Inflammatory macrophage treated with lipopolysaccharide for 1 hour (primary cell): ENCODE results near the gene SLC52A3.
"Not testable (repeated sequence)": the region's sequence is repeated elsewhere in the genome, so short reads cannot be mapped to it uniquely, and the experiment has no call there.

Experiments used
- DNase-seq, 2 donors: peaks; one replicate each; pipeline ENCODE4 v3.0.0-alpha.2; 2020 to 2022

SLC52A3 gene

DNA sequence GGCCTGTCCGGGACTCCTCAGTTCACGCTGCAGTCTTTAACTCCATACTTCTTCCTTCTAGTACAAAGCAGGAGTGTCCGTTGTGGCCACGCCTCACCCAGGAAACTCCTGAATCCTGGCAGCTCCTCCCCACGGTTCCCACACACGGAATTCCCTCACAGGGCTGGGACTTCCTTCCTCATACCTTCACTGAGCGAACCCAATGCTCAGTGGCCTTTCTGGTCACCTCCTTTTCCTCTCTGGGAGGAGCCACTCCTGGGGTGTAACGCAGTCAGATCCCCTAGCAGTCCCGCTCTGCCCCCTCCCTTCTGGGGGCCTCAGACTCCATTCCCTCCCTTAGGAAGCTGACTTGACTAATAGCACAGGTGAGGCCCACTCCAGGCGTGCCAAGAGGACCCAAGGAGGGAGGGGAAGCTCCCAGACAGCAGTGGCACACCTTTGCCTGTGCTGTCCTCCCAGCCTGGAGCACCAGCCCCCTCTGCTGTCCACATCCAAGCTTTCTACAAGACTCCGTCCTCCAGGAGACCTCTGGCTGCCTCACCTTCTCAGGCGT is at the start of gene SLC52A3:
TSS of gene SLC52A3 (minus strand) at position 75 of the 553 bp plus-strand sequence. CDS start 2,726 bp downstream, outside the sequence.
- peak; percentile 54 to 58 for DNase-seq

DNA sequence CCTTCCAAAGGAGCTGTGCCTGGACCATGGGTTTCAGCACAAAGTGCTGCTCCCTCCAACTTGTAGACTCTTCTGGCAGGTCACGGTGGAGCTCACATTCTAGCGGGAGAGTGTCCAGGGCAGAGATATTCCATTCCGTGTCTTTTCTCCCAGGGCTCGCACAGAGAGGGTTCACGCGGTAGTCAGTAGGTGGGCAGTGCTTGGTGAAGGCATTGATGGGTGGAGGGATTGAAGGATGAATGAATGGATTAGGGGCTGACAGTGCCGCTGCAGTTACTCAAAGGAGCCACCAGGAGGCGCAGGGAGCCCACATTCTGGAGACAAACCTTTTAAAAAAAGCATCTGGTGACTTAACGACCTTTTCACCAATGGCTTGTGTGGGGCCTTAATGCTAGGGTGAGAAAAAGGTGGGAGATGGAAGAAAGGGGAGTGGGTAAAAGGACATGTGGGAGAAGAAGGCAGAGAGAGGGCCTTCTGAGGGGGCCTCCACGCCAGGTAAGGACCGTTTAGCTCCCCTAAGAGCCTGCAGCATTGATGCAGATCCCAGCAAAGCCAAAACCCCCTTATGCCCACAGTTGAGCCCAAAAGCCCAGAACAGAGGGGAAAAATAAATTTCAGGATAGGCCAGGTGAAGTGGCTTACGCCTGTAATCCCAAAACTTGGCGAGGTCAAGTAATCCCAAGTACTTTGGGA is 47.8 kb upstream of the SLC52A3 start:
- DNase-seq: peak; percentile 27 to 82

DNA sequence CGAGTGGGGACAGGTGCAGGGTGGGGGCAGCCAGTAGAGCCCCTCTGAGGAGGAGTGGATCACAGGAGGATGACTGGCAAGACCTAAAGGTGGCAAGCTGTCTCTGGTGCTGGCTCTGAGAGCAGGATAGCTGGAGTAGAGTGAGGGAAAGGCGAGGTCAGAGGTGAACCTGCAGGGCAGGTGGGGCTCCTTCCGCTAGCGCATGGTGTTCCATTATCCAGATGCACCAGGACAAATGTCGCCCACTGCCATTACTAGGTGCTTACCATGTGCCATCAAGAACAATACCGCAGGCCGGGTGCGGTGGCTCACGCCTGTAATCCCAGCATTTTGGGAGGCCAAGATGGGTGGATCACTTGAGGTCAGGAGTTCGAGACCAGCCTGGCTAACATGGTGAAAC is 46.9 kb upstream of the SLC52A3 start:
- DNase-seq: no peak

DNA sequence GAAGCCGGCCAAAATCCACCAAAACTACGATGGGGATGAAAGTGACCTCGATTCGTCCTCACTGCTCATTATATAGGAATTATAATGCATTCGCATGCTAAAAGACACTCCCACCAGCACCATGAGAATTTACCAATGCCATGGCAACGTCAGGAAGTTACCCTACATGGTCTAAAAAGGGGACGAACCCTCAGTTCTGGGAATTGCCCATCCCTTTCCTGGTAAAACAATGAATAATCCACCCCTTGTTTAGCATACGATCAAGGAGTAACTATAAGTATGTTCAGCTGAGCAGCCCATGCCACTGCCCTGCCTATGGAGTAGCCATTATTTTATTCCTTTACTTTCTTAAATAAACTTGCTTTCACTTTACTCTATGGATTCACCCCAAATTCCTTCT is 45.1 kb upstream of the SLC52A3 start:
- no peak for DNase-seq

DNA sequence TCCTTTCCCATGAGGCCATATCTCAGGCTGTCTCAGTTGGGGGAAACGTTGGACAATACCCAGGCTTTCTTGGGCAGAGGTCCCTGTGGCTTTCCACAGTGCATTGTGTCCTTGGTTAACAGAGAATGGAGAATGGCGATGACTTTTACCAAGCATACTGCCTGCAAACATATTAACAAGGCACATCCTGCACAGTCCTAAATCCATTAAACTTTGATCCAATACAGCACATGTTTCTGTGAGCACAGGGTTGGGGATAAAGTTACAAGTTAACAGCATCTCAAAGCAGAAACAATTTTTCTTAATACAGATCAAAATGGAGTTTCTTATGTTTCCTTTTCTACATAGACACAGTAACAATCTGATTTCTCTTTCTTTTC is 44.1 kb upstream of the SLC52A3 start:
- not testable (repeated sequence) for DNase-seq

DNA sequence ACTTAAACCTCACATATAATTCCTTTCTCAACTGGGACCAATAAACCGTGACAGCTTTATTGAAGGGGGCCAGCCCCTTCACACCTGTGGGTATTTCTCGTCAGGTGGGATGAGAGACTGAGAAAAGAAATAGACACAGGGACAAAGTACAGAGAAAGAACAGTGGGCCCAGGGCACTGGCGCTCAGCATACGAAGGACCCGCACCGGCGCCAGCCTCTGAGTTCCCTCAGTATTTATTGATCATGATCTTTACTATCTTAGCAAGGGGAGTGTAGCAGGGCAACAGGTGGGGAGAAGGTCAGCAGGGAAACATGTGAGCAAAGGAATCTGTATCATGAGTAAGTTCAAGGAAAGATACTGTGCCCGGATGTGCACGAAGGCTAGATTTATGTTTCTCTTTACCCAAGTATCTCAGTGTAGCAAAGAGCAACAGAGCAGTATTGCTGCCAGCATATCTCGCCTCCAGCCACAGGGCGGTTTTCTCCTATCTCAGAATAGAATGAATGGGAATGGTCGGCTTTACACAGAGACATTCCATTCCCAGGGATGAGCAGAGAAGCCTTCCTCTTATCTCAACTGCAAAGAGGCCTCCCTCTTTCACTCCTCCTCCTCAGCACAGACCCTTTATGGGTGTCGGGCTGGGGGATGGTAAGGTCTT is 43.6 kb upstream of the SLC52A3 start:
- not testable (repeated sequence) for DNase-seq

DNA sequence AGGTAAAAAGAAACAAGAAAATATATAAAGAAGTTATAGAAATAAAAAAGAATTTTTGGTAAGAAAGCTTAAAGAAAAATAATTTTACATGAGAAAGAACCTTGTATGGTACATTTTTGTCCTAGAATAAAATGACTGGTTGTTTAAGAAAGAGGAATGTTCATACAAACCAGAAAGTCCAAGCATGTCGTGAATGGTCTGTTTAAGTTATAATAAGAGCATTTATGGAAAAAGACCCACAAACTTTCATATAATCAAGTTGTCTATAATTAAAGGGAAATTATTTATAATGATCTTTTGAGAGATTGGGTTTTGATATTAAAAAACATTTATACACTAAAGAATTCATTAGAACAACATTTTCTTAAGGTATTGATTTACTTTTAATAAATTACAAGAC is 37.4 kb upstream of the SLC52A3 start:
- DNase-seq: no peak

DNA sequence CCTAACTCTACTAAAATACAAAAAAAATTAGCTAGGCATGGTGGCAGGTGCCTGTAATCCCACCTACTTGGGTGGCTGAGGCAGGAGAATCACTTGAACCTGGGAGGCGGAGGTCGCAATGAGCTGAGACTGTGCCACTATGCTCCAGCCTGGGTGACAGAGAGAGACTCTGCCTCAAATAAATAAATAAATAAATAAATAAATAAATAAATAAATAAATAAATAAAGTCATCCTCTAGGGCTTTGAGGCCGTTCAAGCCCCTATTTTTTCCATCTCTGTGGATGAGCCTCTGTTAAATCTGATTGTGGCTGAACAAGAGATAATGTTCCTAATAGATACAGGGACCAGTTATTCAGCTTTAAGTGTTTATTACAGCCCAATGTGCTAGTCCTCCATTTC is 33.4 kb upstream of the SLC52A3 start:
- no peak for DNase-seq

DNA sequence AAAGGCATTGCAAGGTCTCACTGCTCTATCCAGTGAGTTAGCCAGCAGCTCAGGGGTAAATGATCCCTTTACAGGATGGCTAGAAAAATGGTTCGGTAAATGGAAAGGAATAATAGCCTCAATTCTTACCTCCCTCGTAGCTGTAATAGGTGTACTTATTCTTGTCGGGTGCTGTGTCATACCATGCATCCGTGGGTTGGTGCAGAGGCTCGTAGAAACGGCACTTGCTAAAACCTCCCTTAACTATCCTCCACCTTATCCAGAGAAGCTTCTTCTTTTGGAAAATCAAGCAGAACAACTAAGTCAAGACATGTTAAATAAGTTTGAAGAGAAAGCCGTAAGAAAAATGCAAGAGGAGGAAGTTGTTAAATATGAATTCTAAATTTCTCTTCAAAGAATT is 31.7 kb upstream of the SLC52A3 start:
- DNase-seq: not testable (repeated sequence)

DNA sequence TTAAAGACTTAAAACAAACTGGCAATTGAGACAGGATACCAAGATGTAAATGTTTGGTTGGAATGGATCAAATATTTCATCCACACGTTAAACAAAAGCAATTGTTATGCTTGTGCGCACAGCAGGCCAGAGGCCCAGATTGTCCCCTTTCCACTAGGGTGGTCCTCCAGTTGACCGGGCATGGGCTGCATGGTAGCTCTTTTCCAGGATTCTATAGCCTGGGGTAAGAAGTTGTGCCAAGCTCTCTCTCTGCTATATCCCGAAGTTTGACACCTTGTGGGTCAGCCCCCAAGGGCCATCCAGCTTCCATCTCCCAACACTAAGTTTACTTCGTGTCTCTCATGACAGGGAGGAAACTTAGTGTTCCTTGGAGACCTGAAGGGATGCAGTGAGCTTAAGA is 30.4 kb upstream of the SLC52A3 start:
- not testable (repeated sequence) for DNase-seq

DNA sequence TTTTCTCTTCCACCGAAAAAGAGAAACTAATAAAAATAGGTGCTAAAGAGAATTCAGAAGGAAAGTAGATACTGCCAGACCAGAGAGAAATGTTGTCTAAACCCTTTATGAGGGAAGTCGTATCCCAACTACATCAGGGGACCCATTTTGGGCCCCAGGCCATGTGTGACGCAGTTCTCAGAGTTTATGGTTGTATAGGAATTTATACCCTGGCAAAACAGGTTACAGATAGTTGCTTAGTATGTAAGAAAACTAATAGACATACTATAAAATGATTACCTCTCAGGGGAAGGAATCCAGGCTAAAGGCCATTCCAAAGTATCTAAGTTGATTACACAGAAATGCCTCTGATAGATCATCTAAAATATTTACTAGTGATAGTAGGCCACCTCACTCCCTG is 28.6 kb upstream of the SLC52A3 start:
- no peak for DNase-seq

DNA sequence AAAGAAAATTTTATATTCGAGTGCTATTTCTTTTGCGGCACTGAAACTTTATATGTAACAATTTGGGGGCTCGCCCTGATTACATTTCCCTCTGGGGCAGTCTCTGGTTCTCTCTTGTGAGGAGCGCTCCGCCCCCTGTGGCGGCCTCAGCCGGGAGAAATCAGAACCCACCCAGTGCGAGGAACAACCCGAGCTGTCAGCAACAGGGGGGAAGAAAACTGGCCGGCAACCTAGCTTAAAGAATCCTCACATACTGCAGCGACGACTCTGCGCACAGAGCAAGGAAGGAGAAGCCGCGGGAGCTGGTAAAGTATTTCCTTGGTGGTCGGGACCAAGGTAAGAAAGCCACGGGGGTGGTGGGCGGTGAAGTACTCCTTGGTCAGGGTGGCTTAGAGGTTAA is 23.9 kb upstream of the SLC52A3 start:
- DNase-seq: no peak

DNA sequence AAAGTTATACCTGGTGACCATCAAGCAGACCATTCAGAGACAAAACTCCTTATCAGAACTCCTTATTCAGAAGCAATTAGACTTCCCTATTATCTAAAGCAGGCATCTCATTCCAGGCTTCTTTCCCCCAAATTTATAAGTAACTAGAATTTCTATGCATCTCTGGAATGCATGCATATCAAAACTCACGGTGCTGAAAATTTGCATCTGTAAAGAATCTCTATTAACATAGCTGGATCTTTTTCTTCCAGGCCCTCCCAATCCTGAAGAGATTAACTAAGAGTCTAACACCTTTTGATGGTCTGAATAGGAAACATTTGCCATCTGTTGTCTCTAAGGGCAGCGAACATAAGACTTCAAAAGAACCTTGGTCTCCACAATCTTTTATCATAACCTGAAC is 22.8 kb upstream of the SLC52A3 start:
- DNase-seq: no peak

DNA sequence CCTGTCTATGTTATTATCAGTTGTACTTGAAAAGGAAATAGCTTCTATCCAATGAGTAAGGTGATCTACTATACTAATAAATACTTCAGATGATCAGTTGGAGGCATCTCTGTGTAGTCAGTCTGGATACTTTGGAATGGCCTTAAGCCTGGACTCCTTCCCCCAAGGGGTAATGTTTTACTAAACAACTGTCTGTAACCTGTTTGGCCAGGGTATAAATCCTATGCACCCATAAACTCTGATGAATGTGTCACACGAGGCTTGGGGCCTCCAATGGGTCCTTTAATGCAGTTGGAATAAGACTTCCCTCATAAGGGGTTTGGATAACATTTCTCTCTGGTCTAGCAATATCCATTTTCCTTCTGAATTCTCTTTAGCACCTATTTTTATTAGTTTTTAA is 19.5 kb upstream of the SLC52A3 start:
- DNase-seq: no peak

DNA sequence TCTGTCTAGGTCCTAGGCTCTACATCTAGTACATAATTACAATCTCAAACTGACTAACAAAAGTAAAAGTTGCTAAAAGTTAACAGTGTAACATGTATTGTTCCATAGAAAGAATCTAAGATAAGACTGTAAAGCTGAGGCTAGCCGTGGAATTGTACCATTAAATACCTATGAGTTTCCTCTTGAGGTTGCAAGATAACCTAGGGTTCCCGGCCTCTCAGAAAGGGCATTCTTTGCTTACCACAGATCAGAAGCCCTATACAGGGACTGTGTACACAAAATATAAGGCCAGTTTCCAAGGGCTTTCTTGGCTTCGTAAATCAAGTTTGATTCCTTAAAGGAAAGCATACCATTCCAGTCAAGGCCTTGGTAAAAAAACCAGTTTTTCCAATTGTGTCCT is 11.5 kb upstream of the SLC52A3 start:
- no peak for DNase-seq

DNA sequence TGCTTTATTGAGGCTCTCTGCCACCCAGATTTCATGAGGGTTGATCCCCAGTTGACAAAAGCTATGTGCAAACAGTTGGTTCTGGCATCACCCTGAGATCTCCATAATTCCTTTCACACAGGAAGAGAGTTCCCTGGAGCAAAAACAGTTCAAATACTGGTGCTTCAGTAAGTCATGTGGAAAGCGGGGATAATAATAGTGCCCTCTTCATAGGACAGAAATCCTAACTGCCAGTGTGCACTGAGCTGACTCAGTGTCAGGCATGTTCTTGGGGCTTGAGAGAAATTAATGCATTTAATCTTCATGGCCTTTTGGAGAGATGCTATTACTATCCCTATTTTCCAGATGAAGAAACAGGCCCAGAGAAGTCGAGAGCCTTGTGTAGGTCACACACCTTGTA is 7.9 kb upstream of the SLC52A3 start:
- no peak for DNase-seq

DNA sequence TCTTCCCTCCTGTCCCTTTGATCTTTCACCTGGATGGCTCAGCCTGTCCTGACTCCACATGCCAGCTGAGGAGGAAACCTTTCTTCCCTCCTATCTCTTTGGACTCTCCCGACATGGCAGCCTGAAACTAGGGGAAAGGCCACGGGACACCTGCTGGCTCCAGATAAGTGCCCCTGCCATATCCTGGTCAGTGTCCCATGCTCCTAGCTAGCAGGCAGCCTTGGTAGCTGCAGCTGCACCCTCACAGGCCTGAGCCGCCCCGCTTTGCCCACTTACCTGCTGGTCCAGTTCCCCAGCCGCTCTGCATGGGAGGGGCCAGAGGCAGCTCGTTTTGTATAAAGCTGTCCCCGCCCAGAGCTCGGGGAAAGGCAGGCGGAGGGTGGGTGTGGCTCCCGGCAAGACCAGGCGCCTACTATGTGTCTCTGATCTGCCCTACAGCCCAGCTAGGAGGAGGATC is 7.4 kb upstream of the SLC52A3 start:
- no peak for DNase-seq

DNA sequence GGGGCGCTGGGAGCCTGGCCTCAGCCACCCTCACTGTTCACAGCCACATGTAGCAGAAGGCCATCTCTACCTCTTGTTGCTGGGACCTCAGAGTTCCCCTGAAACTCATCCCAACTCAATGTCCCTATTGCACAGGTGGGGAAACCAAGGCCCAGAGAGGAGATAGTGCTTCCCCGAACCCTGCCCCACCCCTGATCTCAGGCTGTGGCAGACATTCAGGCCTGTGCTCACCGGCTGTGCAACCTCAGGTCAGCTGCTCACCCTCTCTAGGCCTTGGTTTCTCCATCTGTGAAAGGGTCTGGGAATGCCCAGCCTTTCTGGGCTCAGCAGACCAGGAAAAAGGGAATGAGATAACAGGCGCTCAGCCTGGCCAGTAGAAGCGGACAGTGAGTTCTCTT is 6.4 kb upstream of the SLC52A3 start:
- DNase-seq: no peak

DNA sequence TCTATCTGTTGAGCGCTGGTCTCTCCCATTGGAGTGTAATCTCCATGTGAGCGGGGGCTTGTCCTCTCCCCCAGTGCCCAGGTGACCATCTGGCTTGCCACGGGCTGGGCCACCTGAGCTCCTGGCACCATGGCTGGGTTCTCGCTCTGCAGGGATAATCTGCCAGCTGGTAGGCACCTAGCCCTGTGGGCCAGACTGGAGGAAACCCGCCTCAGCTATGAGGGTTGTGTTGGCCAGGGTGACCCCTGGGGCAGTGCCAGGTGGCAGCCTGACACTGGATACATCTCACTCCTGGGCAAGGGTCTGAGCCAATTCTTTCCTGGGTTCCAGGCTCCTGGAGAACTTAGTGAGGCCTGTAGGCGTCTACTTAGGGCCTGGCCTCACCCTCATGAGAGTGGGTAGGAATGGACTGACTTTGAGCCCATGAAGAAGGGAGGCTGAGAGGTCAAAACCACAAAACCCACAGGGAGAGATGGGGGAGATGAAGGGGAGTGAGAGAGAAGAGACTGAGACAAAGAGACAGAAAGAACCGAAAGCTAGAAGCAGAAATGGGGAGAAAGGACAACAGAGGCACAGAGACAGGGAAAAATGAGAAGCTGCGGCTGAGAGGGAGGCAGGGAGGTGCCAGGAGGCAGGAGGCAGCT is 5.8 kb upstream of the SLC52A3 start:
- no peak for DNase-seq

DNA sequence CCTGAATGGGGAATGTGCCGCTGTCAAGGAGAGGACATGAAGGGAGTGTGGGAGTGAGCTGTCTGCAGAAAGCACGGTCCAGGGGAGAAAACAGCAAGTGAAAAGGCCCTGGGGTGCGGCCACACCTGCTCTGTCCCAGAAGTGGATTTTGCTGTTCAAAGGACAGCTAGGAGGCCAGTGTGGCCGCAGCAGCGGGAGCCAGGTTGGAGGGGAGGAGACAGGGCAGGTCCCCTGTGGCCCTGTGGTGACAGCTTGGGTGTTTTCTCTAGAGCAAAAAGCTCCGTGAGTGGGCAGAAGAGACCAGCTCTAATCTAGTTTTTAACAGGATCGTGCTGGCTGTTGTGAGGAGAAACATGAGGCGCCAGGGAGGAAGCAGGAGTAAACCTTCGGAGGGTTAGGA is 4.5 kb upstream of the SLC52A3 start:
- no peak for DNase-seq

DNA sequence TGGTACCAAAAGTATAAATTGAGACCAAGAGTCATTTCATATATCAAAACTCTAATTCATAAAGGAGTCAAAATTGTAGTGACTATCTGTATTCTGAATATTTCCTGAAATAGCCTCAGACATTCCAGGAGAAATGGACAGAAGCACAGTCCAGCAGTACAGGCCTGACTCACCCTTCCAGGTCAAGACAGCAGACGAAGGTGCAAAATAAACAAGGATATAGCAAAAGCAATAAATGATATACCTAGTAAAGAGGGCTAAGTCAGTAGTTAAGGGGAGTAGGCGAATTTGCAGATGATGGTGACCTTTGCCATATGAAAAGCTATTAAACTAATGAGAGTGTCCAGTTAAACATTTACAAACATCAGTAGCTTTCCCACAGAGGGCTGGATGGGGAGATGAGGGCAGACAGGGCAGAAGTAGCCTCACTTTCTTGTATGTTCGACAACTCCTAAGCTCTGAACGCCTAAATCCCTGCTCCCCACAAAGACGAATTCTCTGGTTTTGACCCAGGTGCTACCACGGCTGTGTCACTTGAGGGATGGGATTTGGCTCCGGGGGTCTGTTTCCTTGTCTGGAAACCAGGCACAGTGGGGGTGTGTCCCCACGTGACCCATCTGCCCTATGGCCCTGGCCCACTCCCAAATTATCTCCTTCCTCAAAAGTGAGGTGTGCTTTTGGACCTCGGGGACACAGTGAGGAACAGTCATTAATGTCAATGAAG is 3.6 kb upstream of the SLC52A3 start:
- DNase-seq: no peak

DNA sequence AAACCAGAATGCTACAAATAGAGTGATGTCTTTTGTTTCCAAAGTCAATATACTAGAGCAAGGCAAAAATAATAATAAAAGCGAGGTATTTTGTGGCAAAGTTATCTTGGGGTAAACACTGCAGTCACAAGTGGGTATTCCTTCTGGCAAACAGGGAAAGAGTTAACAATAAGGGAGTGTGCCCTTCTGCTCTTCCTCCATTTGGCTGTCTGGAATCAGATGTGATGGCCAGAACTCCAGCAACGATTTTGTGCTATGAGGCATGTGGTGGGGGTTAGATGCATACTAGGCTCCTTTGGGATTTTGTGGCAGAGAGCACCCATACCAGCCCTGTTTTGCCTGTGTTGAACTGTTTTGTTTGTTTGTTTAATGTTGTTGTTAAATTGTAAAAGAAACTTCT is 2.4 kb upstream of the SLC52A3 start:
- DNase-seq: no peak

DNA sequence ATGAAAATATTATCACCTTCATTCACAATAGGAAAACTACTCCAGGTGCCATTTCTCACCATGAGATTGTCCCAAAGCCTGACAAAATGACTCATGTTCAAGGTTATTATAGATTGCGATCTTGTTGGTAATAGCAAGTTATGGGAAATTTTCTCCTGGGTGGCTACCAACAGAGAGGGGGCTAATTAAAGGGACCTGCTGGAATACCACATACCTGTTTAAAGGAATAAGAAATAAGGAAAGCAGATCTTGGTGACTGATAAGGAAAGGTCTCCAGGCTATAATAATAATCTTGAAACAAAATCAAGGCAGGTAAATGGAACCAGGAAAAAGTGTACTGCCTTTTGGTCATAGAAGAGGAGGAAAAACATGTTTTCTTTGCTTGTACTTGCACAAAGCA is 1.4 kb downstream of the SLC52A3 start:
- DNase-seq: no peak
